ENCODE measurements around the gene TBX3.
A peak's percentile ranks its signal among the peaks of the same experiment; 100 is the strongest.

TBX3 gene

GRCh38 chr12:114662512-114663177, 21.3 kb downstream of the TBX3 start:
- FAIRE-seq (peak; percentile 88), DNase-seq (ENCODE audit: insufficient read length, low spot score) (peak; percentile 66)
- TF ChIP-seq POLR2A (IDR thresholded peaks at IDR 0.05; ENCODE audit: low read depth, low read length), result no peak

GRCh38 chr12:114661245-114661644, 22.7 kb downstream of the TBX3 start:
- FAIRE-seq (no peak), DNase-seq (ENCODE audit: insufficient read length, low spot score) (no peak)
- TF ChIP-seq POLR2A (IDR thresholded peaks at IDR 0.05; ENCODE audit: low read depth, low read length), result no peak

GRCh38 chr12:114659084-114659483, 24.9 kb downstream of the TBX3 start:
- no peak for TF ChIP-seq POLR2A (IDR thresholded peaks at IDR 0.05; ENCODE audit: low read depth, low read length)
- FAIRE-seq (no peak), DNase-seq (ENCODE audit: insufficient read length, low spot score) (no peak)

- FAIRE-seq (no peak), DNase-seq (ENCODE audit: insufficient read length, low spot score) (no peak)
- TF ChIP-seq POLR2A (IDR thresholded peaks at IDR 0.05; ENCODE audit: low read depth, low read length), result no peak
Observed at GRCh38 chr12:114658002-114658441, 26.0 kb downstream of the TBX3 start.

GRCh38 chr12:114657597-114657920, 26.4 kb downstream of the TBX3 start:
- no peak for TF ChIP-seq POLR2A (IDR thresholded peaks at IDR 0.05; ENCODE audit: low read depth, low read length)
- FAIRE-seq, result no peak

GRCh38 chr12:114656906-114657596, 26.9 kb downstream of the TBX3 start:
- FAIRE-seq (no peak), DNase-seq (ENCODE audit: insufficient read length, low spot score) (no peak)
- no peak for TF ChIP-seq POLR2A (IDR thresholded peaks at IDR 0.05; ENCODE audit: low read depth, low read length)

More at GRCh38 chr12:114657597-114657920, 26.4 kb downstream of the TBX3 start:
- DNase-seq (ENCODE audit: insufficient read length, low spot score), result no peak

GRCh38 chr12:114655934-114656749, 27.8 kb downstream of the TBX3 start:
- no peak for TF ChIP-seq POLR2A (IDR thresholded peaks at IDR 0.05; ENCODE audit: low read depth, low read length)
- FAIRE-seq (no peak), DNase-seq (ENCODE audit: insufficient read length, low spot score) (no peak)

GRCh38 chr12:114649585-114649984, 34.4 kb downstream of the TBX3 start:
- TF ChIP-seq POLR2A (IDR thresholded peaks at IDR 0.05; ENCODE audit: low read depth, low read length), result no peak
- FAIRE-seq (no peak), DNase-seq (ENCODE audit: insufficient read length, low spot score) (no peak)

GRCh38 chr12:114648711-114649110, 35.3 kb downstream of the TBX3 start:
- no peak for TF ChIP-seq POLR2A (IDR thresholded peaks at IDR 0.05; ENCODE audit: low read depth, low read length)
- FAIRE-seq (no peak), DNase-seq (ENCODE audit: insufficient read length, low spot score) (no peak)

GRCh38 chr12:114638790-114639435, 45.1 kb downstream of the TBX3 start:
- FAIRE-seq (no peak), DNase-seq (ENCODE audit: insufficient read length, low spot score) (no peak)
- TF ChIP-seq POLR2A (IDR thresholded peaks at IDR 0.05; ENCODE audit: low read depth, low read length), result no peak

- FAIRE-seq (no peak), DNase-seq (ENCODE audit: insufficient read length, low spot score) (peak; percentile 15)
- no peak for TF ChIP-seq POLR2A (IDR thresholded peaks at IDR 0.05; ENCODE audit: low read depth, low read length)
Observed at GRCh38 chr12:114636723-114637480, 47.1 kb downstream of the TBX3 start.

- FAIRE-seq (no peak), DNase-seq (ENCODE audit: insufficient read length, low spot score) (no peak)
- no peak for TF ChIP-seq POLR2A (IDR thresholded peaks at IDR 0.05; ENCODE audit: low read depth, low read length)
Observed at GRCh38 chr12:114631242-114631641, 52.7 kb downstream of the TBX3 start.

- DNase-seq (ENCODE audit: insufficient read length, low spot score) (no peak), FAIRE-seq (no peak)
- no peak for TF ChIP-seq POLR2A (IDR thresholded peaks at IDR 0.05; ENCODE audit: low read depth, low read length)
Observed at GRCh38 chr12:114628199-114628598, 55.8 kb downstream of the TBX3 start.
